Nephron (organoid): ENCODE results near the gene GLRX.

ENCODE experiments used
- H3K27ac Mint-ChIP-seq, 3 experiments: 2 replicates each; pipeline ENCODE4 v1.8.0; 2020; ENCODE audit warnings: mixed read lengths in 3 of 3, mild to moderate bottlenecking in 2 of 3, moderate library complexity in 1 of 3
- H3K27me3 Mint-ChIP-seq: 2 replicates; pipeline ENCODE4 v1.8.0; 2021; ENCODE audit warnings: low read depth, mild to moderate bottlenecking, moderate library complexity, mixed read lengths
- H3K36me3 Mint-ChIP-seq: 2 replicates; pipeline ENCODE4 v1.8.0; 2020; ENCODE audit warnings: low read depth, mixed read lengths
- H3K4me1 Mint-ChIP-seq: 2 replicates; pipeline ENCODE4 v1.8.0; 2020; ENCODE audit warnings: mixed read lengths
- H3K4me3 Mint-ChIP-seq, 3 experiments: 2 replicates each; pipeline ENCODE4 v1.8.0; 2020; ENCODE audit warnings: mild to moderate bottlenecking in 3 of 3, mixed read lengths in 3 of 3, moderate library complexity in 2 of 3
- H3K9me3 Mint-ChIP-seq: 2 replicates; pipeline ENCODE4 v1.8.0; 2020; ENCODE audit warnings: mixed read lengths
- CTCF ChIP-seq, 3 experiments: fragments of 200-600 bp; sonication (generic); IDR thresholded peaks; one replicate each; pipeline ENCODE4 v1.5.0; 2021; ENCODE audit warnings: antibody characterized with exemption in 3 of 3; ENCODE audit not compliant: unreplicated experiment in 3 of 3

Gene GLRX

DNA sequence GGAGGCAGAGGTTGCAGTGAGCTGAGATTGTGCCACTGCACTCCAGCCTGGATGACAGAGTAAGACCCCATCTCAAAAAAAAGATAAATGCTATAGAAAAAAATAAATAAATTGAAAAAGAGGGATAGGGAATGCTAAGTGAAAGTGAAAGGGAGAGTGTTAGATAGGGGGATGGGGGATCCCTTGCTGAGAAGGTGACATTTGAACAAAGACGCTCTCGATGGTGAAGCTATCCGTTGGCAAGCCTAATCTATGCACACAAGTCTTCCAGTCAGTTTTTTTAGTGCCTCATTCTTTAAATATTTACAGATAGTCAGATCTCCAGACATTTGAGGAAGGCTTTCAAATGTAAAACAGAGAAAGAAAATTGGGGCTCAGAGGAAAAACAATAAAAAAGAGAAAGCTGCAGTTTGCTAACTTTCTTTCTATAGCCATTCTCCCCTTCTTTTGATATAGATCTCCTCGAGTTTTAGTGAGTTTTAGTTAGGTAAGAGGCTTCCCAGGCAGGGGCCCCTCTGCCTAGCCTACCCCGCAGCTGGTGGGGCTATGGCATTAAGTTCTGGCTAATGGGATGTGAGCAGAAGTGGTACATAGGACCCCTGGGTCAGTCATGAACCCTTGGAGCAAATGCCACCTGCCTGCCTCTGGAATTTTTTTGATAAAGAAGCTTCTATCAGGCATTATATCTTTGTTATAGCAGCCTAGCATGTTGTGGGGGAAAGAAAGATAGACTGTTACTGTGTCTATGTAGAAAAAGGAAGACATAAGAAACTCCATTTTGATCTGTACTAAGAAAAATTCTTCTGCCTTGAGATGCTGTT lies 12.0 kb downstream of the GLRX start:
- no peaks in the 10 kb centered on the region for H3K27me3 Mint-ChIP-seq
- H3K4me1 Mint-ChIP-seq: peaks cover 67% of the 10 kb centered on the region
- H3K36me3 Mint-ChIP-seq: peaks cover 20% of the 10 kb centered on the region
- no peak for TF ChIP-seq CTCF (IDR thresholded peaks at IDR 0.05; ENCODE audit: unreplicated experiment in 3 of 3)
- H3K4me3 Mint-ChIP-seq: no peak overlapping the region
- H3K9me3 Mint-ChIP-seq: no peaks in the 10 kb centered on the region
- H3K27ac Mint-ChIP-seq: peak overlapping the region; percentile 73 to 85 (median 78)

GRCh38 chr5:95809414-95809960 lies 13.0 kb downstream of the GLRX start:
- no peak overlapping the region for H3K4me3 Mint-ChIP-seq
- TF ChIP-seq CTCF (IDR thresholded peaks at IDR 0.05; ENCODE audit: unreplicated experiment in 3 of 3): no peak
- peak overlapping the region; percentile 43 to 78 (median 73) for H3K27ac Mint-ChIP-seq
- peaks cover 26% of the 10 kb centered on the region for H3K36me3 Mint-ChIP-seq
- H3K9me3 Mint-ChIP-seq: no peaks in the 10 kb centered on the region
- H3K4me1 Mint-ChIP-seq: peaks cover 60% of the 10 kb centered on the region
- H3K27me3 Mint-ChIP-seq: no peaks in the 10 kb centered on the region

- Mint-ChIP-seq H3K4me1 (peaks cover 54% of the 10 kb centered on the region), H3K27me3 (no peaks in the 10 kb centered on the region), H3K9me3 (peaks cover 3% of the 10 kb centered on the region), H3K36me3 (peaks cover 28% of the 10 kb centered on the region), H3K27ac (peak overlapping the region; percentile 73 to 82 (median 78)), H3K4me3 (peak overlapping the region; percentile 4 to 22 (median 15))
- no peak for TF ChIP-seq CTCF (IDR thresholded peaks at IDR 0.05; ENCODE audit: unreplicated experiment in 3 of 3)
These were observed 13.7 kb downstream of the GLRX start for GRCh38 chr5:95808686-95809413.

GRCh38 chr5:95808013-95808685 lies 14.4 kb downstream of the GLRX start:
- Mint-ChIP-seq H3K27ac (peak overlapping the region; percentile 73 to 82 (median 78)), H3K9me3 (peaks cover 3% of the 10 kb centered on the region), H3K27me3 (no peaks in the 10 kb centered on the region), H3K36me3 (peaks cover 29% of the 10 kb centered on the region), H3K4me3 (peak overlapping the region in 1 of 3 experiments; percentile 4), H3K4me1 (peaks cover 48% of the 10 kb centered on the region)
- no peak for TF ChIP-seq CTCF (IDR thresholded peaks at IDR 0.05; ENCODE audit: unreplicated experiment in 3 of 3)

GRCh38 chr5:95806687-95807086 lies 15.8 kb downstream of the GLRX start:
- Mint-ChIP-seq H3K36me3 (peaks cover 22% of the 10 kb centered on the region), H3K4me3 (no peak overlapping the region), H3K27ac (no peak overlapping the region), H3K9me3 (peaks cover 3% of the 10 kb centered on the region), H3K4me1 (peaks cover 37% of the 10 kb centered on the region), H3K27me3 (no peaks in the 10 kb centered on the region)
- TF ChIP-seq CTCF (IDR thresholded peaks at IDR 0.05; ENCODE audit: unreplicated experiment in 3 of 3): no peak
